Nucleus accumbens (tissue), 56 donors: Measurements from ENCODE around the gene CYP4B1.

Source experiments
- DNase-seq, 56 donors: peaks; one replicate each; lab custom pipeline; 2025; lab: John Stamatoyannopoulos, UW

CYP4B1 gene

GRCh38 chr1:46790446-46791101, 8.3 kb upstream of the CYP4B1 start:
- DNase-seq: no peak

DNA sequence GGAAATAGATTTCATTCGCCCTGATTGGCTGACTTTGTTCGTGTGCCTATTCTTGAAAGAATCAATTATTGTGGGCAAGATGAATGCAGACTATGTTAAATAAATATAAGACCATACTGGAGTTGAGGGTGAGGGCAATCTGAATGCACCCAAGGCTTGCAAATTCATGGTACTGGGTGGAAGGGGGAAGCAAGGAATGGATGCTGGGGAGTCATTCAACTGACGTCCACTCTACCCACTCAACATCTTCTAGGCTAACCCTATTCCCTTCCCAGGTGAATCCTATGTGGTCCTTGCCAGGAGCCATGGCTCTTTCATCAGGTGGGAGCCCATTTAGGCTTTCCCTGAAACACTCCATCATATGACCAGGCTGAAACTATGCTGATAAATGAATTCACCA, 5.7 kb upstream of the CYP4B1 start:
- no peak for DNase-seq

DNA sequence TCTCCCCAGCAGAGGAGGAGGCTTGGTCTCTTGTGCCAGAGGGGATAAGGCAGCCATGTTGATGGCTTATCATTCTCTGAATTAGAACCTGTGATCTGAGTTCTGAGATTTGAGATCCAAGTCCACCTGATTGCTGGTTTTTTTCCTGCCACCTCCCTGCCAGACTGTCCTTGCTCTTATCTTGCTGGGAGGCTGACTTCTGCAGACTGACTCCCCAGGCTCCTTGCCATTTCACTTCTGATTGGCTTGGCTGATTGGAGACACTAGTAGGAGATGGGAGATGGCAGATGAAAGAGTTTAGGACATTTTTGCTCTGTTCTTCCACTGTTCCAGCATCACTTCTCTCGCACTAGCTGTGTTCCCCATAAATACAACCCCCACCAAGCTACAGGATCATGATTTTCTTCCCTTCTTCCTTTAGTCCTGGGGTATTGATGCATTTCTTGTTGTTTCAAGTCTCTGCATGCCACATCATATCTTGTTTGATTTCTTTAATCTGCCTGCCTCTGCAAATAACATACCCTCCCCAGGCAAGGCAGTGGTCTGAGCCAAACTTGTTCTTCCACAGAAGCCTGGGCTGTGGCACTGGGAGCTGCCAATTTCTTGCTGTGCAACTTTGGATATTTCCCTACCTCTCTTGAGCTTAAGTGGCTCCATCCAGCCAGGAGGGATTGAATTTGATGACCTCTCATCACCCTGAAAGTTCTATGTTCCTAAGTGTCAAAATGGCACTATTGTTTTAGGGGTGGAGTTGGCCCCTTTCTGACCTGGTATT, 963 bp upstream of the CYP4B1 start:
- DNase-seq: no peak

- DNase-seq: no peak
These were observed 1.9 kb downstream of the CYP4B1 start for GRCh38 chr1:46800742-46801141.

- no peak for DNase-seq
These were observed 2.6 kb downstream of the CYP4B1 start for GRCh38 chr1:46801323-46802055.

DNA sequence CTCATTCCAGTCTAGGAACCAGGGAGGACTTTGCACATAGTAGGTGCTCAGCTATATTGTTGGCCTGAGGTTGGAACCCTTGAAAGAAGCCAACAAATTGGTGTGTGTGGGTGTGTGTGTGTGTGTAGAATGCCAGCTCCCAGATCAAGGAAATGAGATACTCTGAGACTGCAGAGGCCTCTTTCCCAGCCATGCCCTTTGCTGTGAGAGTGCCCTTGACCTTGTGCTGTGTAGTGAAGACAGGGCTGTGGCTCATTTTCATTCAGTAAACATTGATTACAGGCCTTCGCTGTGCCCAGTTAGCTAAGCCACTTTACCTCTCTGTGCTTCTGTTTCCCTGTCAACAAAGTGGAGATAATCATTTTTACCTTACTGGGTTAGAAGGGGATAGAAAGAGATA, 3.2 kb downstream of the CYP4B1 start:
- no peak for DNase-seq

- no peak for DNase-seq
These were observed 4.2 kb downstream of the CYP4B1 start for GRCh38 chr1:46802901-46803574.

DNA sequence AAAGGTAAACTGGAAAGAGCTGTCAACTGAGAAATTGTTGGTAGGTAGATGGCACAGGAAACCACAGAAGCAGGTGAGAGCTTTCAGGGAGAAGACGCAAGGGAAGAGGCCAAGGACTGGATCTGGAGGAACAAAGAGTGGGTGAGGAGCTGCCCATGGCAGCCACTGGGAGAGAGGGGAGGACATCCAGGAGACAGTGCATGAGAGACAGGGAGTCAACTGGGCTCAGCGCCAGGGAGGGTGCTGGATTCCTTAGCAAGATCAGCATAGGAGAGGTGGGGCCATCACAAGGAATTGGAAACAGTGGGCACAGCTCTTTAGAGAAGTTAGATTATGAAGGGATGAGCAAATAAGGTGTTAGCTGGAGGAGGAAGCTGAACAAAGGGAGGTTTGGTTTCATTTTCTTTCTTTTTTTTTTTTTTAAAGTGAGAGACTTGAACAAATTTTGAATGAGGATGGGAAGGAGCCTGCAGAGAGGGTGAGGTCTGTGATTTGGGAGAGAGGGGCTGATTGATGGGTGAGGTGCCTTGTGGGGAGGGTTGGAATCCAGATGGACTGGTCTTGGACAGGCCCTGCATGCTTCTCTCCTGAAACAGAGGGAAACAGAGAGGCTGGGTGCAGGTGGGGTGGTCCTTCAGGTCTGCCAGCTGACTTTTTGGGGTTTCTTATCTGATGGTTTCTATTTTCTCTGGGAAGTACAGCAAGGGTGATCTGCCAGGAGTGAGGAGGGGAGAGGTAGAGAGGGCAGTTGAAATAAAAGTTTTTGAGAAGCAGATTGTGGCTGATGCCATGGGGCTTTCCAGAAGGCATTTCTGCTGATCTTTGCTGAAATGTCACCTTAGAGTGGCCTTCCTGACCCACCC, 5.4 kb downstream of the CYP4B1 start:
- no peak for DNase-seq

- no peak for DNase-seq
These were observed 6.1 kb downstream of the CYP4B1 start for GRCh38 chr1:46804926-46805325.

DNA sequence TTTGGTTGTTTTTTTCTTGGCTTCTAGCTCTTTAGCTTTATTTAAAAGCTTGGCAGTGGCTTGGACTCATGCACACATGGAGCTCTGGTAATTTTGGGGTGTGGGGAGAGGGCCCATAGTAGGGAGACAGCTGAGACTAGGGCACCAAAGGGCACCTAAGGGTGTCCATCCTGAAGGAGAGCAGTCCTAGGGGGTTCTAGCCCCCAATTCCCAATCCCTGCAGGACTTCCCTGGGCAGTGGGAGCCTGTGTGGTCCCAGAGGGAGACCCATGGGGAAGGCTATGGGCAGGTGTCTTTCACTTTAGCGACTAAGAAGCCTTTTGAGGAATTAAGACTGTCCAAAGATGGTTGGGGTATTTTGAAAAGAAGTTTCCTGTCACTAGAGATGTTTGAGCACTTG, 6.9 kb downstream of the CYP4B1 start:
- no peak for DNase-seq

GRCh38 chr1:46806196-46807020, 7.6 kb downstream of the CYP4B1 start:
- no peak for DNase-seq

DNA sequence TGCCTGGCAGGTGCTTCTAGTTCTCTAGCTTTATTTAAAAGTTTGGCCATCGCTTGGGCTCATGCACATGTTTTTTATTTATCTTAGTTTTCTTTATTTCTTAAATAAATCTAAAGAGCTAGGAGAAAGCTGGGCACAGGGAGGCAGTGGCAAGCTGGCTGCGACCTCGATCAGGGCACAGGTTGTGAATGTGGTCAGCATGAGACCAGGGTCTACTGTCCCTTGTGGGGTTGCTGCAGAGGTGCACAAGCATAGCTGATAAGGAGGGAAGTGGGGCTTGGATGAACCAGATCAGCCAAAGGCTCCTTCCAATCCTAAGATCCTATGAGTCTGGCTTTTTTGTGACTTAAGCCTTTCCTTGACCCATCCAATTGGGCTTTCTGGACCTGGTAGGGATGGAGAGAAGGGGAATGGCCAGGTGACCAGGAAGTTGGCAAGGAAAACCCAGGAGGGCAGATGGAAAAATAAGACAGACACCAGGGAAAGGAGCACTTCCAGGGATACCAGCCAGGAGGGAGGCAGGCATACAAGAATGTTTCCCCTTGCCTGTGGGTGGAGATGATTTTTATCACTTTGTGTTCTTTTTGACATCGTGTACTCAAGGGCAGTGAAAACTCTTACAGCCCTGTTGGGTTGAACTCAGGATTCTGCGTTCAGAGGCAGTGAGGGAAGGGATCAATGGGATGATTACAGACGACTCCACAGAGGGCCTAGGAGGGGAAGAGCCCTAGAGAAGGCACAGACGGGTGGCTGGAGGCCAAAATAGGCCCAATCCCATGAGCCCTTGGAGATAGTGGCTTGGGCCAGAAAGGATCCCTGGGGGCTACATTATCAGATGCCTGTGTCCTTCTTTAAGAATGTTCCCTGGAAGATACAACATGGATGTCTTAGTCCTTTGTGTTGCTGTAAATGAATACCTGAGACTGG, 8.5 kb downstream of the CYP4B1 start:
- DNase-seq: no peak

GRCh38 chr1:46809071-46809470, 10.2 kb downstream of the CYP4B1 start:
- DNase-seq: no peak

GRCh38 chr1:46809904-46810303, 11.1 kb downstream of the CYP4B1 start:
- DNase-seq: no peak

DNA sequence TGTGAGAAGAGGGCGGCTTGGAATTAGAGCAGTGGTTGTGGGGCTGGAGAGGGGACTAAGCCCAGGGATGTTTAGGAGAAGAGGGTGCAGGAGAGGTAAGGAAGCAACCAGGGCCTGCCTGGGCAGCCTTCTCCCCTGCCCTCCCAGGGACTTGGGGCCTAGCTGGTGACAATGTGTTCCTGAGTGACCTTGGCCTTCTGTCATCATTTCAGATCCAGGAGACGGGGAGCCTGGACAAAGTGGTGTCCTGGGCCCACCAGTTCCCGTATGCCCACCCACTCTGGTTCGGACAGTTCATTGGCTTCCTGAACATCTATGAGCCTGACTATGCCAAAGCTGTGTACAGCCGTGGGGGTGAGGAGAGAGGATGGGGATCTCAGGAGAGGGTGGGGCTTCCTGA, 11.8 kb downstream of the CYP4B1 start:
- no peak for DNase-seq

DNA sequence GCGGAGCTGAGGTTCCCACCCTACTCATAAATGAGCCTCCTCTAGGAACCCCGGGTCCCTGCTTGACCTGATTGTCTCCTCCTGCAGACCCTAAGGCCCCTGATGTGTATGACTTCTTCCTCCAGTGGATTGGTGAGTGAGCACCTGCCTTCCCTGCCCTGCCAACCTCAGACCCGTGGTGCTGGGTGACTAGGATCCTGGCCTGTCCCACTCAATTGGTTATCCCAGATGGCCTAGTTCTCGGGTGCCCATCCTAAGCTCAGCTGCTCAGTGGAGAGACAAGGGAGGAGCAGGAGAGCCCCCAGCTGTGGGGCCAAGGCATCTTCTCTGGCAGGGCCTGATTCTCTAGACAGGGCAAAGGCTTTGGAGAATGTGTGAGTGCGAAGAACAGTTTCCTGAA, 12.2 kb downstream of the CYP4B1 start:
- no peak for DNase-seq

DNA sequence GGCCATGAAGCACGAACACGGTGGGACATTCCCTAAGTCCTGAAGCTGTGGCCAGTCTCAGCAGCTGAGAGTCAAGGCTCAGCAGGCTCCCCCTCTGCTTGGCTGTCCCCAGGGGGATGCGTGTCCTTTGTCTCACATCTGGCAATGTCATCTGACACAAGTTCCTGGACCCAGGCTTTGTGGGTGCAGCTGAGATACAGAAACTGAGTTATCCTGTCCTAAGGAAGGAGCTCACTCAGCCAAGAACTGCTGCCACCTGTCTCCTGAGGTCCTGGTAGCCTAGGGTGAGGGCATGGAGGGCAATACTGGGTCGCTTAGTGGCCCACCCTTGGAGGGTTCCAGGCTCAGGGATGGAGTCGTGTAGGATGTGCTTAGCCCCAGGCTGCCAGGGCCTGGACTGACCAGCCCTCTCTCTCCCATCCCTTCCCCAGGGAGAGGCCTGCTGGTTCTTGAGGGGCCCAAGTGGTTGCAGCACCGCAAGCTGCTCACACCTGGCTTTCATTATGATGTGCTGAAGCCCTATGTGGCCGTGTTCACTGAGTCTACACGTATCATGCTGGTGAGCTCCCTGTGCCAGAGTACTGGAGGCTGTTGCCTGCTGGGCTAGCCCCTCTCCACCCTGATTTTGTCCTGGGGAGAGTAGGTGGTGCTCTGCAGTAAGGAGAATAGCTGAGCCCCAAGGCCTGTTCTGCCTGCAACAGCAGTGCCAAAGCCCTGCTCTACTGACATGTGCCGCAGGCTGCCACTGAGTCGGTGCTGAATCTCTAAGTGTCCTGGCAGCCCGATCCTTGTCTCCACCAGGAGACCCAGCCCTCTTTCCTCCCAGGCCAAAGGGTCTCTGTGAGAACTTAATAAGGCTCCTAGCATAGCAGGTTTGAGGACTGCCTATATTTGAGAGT, 13.5 kb downstream of the CYP4B1 start:
- no peak for DNase-seq
